Endothelial cell of umbilical vein (primary cell): Measurements from ENCODE around the gene ARMH4. TPM values are rescaled to one million over a fixed set of nuclear protein-coding genes. Genes with fewer than 3 reads are reported as not detected.

Source experiments
- BruUV-seq: library from RNA; stranded (reverse); fragments of 400-500 nt; replicated peaks from 2 replicates; lab custom pipeline; 2021; lab: Mats Ljungman, UMichigan
- CTCF ChIA-PET: fragments of 300-600, 350-600 bp; sonication (Branson Sonifier 250); formaldehyde crosslinking; loops from one replicate; lab custom pipeline; 2021; ENCODE audit warnings: antibody characterized with exemption, inconsistent platforms; lab: Charles Lee
- POLR2A ChIA-PET: fragments of 300-600, 350-600 bp; sonication (Branson Sonifier 250); formaldehyde crosslinking; loops from one replicate; lab custom pipeline; 2021; ENCODE audit warnings: antibody characterized with exemption, inconsistent platforms; lab: Charles Lee
- DNase-seq: peaks from one replicate; pipeline ENCODE4 v3.0.0-alpha.2; 2011; ENCODE audit warnings: low read depth, low spot score
- FAIRE-seq: peaks from 2 replicates; lab custom pipeline; 2011; peaks lifted over from hg19 to GRCh38; lab: Jason Lieb, UNC
- H2AFZ ChIP-seq: 2 replicates; pipeline ENCODE4 v1.6.0; 2012; ENCODE audit warnings: low read depth, low read length, control low read depth, inconsistent platforms
- H3K27ac ChIP-seq: 2 replicates; pipeline ENCODE4 v1.5.1; 2011; ENCODE audit warnings: low read depth, mild to moderate bottlenecking, control low read depth, low read length, moderate library complexity; ENCODE audit not compliant: insufficient read depth
- H3K27me3 ChIP-seq, 2 experiments: 2 replicates each; pipeline versions ENCODE4 v1.6.0 to v1.6.1; 2011; ENCODE audit warnings: low read length in 2 of 2, mixed read lengths in 1 of 2; ENCODE audit not compliant: control insufficient read depth in 2 of 2, insufficient read depth in 2 of 2
- H3K36me3 ChIP-seq, 2 experiments: 2 replicates in 1 of 2; 3 replicates in 1 of 2; pipeline ENCODE4 v1.5.1; 2011; ENCODE audit warnings: low read length in 2 of 2, mild to moderate bottlenecking in 1 of 2, moderate library complexity in 1 of 2; ENCODE audit not compliant: control insufficient read depth in 2 of 2, insufficient read depth in 2 of 2; ENCODE audit errors: extremely low read depth in 1 of 2
- H3K4me1 ChIP-seq: 3 replicates; pipeline ENCODE4 v1.5.1; 2011; ENCODE audit warnings: mild to moderate bottlenecking, low read length; ENCODE audit not compliant: control insufficient read depth, insufficient read depth; ENCODE audit errors: extremely low read depth
- H3K4me2 ChIP-seq: 2 replicates; pipeline ENCODE4 v1.6.1; 2011; ENCODE audit warnings: low read length, control low read depth, mixed read lengths; ENCODE audit not compliant: insufficient read depth
- H3K4me3 ChIP-seq, 3 experiments: fragments of 200-600 bp in 1 of 3; sonication (generic), shearing (Covaris generic) in 1 of 3; replicated peaks in 1 of 3; 2 replicates each; pipeline ENCODE4 v1.5.1; 2011 to 2016; ENCODE audit warnings: control low read depth in 3 of 3, low read length in 3 of 3, mild to moderate bottlenecking in 2 of 3, inconsistent platforms in 1 of 3, low read depth in 1 of 3, moderate library complexity in 1 of 3; ENCODE audit not compliant: insufficient read depth in 1 of 3
- H3K79me2 ChIP-seq: 2 replicates; pipeline ENCODE4 v1.6.0; 2012; ENCODE audit warnings: low read length, inconsistent platforms; ENCODE audit not compliant: control insufficient read depth, insufficient read depth
- H3K9ac ChIP-seq: replicated peaks from 2 replicates; pipeline ENCODE3; 2011; ENCODE audit warnings: low read length, control low read depth; ENCODE audit not compliant: insufficient read depth; ENCODE audit errors: extremely low read depth
- H3K9me1 ChIP-seq: replicated peaks from 3 replicates; pipeline ENCODE4 v1.6.0; 2011; ENCODE audit warnings: mild to moderate bottlenecking, low read length; ENCODE audit not compliant: control insufficient read depth, insufficient read depth; ENCODE audit errors: extremely low read depth
- H3K9me3 ChIP-seq: replicated peaks from 2 replicates; pipeline ENCODE4 v1.5.1; 2012; ENCODE audit warnings: low read length, inconsistent platforms; ENCODE audit not compliant: control insufficient read depth, insufficient read depth
- H4K20me1 ChIP-seq: replicated peaks from 2 replicates; pipeline ENCODE3; 2011; ENCODE audit warnings: mild to moderate bottlenecking, low read length; ENCODE audit not compliant: control insufficient read depth, insufficient read depth; ENCODE audit errors: extremely low read depth
- CTCF ChIP-seq, 2 donors: IDR thresholded peaks; 1 replicate in 1 of 2; 2 replicates in 1 of 2; pipeline ENCODE4 v1.5.1; 2011; ENCODE audit warnings: low read length in 2 of 2, mild to moderate bottlenecking in 2 of 2, moderate library complexity in 2 of 2, control low read depth in 1 of 2, inconsistent platforms in 1 of 2, low read depth in 1 of 2; ENCODE audit not compliant: insufficient read depth in 1 of 2; ENCODE audit errors: extremely low read depth in 1 of 2
- EZH2 ChIP-seq: IDR thresholded peaks from 2 replicates; pipeline ENCODE4 v1.6.1; 2012; ENCODE audit warnings: borderline replicate concordance, low read depth, mild to moderate bottlenecking, moderate library complexity, low read length, inconsistent platforms; ENCODE audit not compliant: severe bottlenecking
- FOS ChIP-seq: IDR thresholded peaks from 2 replicates; pipeline ENCODE4 v1.6.1; 2011; ENCODE audit warnings: mild to moderate bottlenecking, low read length, moderate library complexity, borderline replicate concordance; ENCODE audit not compliant: insufficient read depth
- GATA2 ChIP-seq: IDR thresholded peaks from 2 replicates; pipeline ENCODE4 v1.7.0; 2011; ENCODE audit warnings: low read depth, mild to moderate bottlenecking, moderate library complexity, mixed read lengths, low read length; ENCODE audit not compliant: insufficient read length, insufficient read depth
- JUN ChIP-seq: IDR thresholded peaks from 2 replicates; pipeline ENCODE4 v1.6.1; 2011; ENCODE audit warnings: borderline replicate concordance, low read depth; ENCODE audit not compliant: insufficient read length, insufficient read depth
- MAX ChIP-seq: IDR thresholded peaks from 2 replicates; pipeline ENCODE4 v1.6.1; 2011; ENCODE audit not compliant: insufficient read depth, insufficient read length
- MYC ChIP-seq: IDR thresholded peaks from one replicate; pipeline ENCODE4 v1.6.1; 2011; ENCODE audit warnings: mild to moderate bottlenecking, low read depth, low read length
- POLR2A ChIP-seq: IDR thresholded peaks from 2 replicates; pipeline ENCODE4 v1.6.1; 2012; ENCODE audit warnings: low read depth, mild to moderate bottlenecking, control low read depth, low read length
- POLR2AphosphoS5 ChIP-seq: IDR thresholded peaks from 2 replicates; pipeline ENCODE4 v1.6.1; 2012; ENCODE audit warnings: low read depth, mild to moderate bottlenecking, control low read depth, low read length, moderate library complexity; ENCODE audit not compliant: insufficient read depth
- dilution Hi-C: fragments of 300-500 bp; cut with MboI; formaldehyde crosslinking; loops from one replicate; pipeline ENCODE4 v1.15.0; 2019; ENCODE audit warnings: low sequenced_read_pairs; ENCODE audit not compliant: extremely low pct_ligation_motif_present
- intact Hi-C: fragments of 100-400 bp; cut with micrococcal nuclease; formaldehyde crosslinking; loops from one replicate; pipeline ENCODE4 v1.10.0; 2022
- polyA plus RNA-seq, 4 experiments: library from polyadenylated mRNA; depleted of rRNA in 3 of 4; stranded (reverse) in 3 of 4; unstranded in 1 of 4; fragments of >200 nt; gene quantifications; 2 replicates each; pipeline versions ENCODE4 v1.2.1 to v1.2.3, GENCODE V29; 2011 to 2012; ENCODE audit warnings: missing spikeins in 1 of 4
- total RNA-seq: library from RNA; stranded (reverse); gene quantifications from 2 replicates; pipeline ENCODE4 v1.2.3, GENCODE V29; 2021

Gene ARMH4
- total and polyA plus RNA-seq, 2 donors (not counting 3 experiments of a cell fraction or from before 2014, with no cell fraction given), result 1.1 to 3.0 TPM

GRCh38 chr14:57987596-57988300, 164.3 kb downstream of the ARMH4 start:
- Histone ChIP-seq H3K9ac (no peak overlapping the region), H3K27me3 (no peaks in the 10 kb centered on the region), H3K36me3 (no peaks in the 10 kb centered on the region), H3K4me3 (no peak overlapping the region), H3K79me2 (no peaks in the 10 kb centered on the region), H2AFZ (no peak overlapping the region), H3K4me2 (no peak overlapping the region), H3K9me3 (no peaks in the 10 kb centered on the region), H3K4me1 (no peaks in the 10 kb centered on the region), H4K20me1 (no peaks in the 10 kb centered on the region), H3K9me1 (no peaks in the 10 kb centered on the region), H3K27ac (no peak overlapping the region)
- CTCF ChIA-PET, result no interaction called here
- no peak for FAIRE-seq
- BruUV-seq, result no TSS peak
- no peak for DNase-seq
- POLR2A ChIA-PET, result no interaction called here
- TF ChIP-seq MYC, result no peak
- no peak for TF ChIP-seq POLR2A
- TF ChIP-seq CTCF (IDR thresholded peaks at IDR 0.05; ENCODE audit: extremely low read depth in 1 of 2, insufficient read depth in 1 of 2, low read depth in 1 of 2, low read length in 2 of 2), result no peak
- TF ChIP-seq GATA2, result no peak
- no peak for TF ChIP-seq JUN
- no peak for TF ChIP-seq POLR2AphosphoS5
- no peak for TF ChIP-seq FOS
- no peak for TF ChIP-seq EZH2
- TF ChIP-seq MAX, result no peak
- intact Hi-C loops, result no loop called here
- dilution Hi-C loops, result no loop called here
